HEK293 (cell line): ENCODE measurements around the gene CAPN12.
"Not testable (repeated sequence)": the region's sequence is repeated elsewhere in the genome, so short reads cannot be mapped to it uniquely, and the experiment has no call there.

Source experiments
- CTCF ChIA-PET: fragments of 350-600 bp; formaldehyde crosslinking; extraction: SDS; loops from one replicate; lab custom pipeline; 2021; ENCODE audit warnings: antibody characterized with exemption; lab: Yijun Ruan, JAX
- POLR2A ChIA-PET: fragments of 300-600 bp; formaldehyde crosslinking; extraction: SDS; loops from one replicate; lab custom pipeline; 2020; ENCODE audit warnings: antibody characterized with exemption, inconsistent platforms; lab: Yijun Ruan, JAX
- H3K27ac ChIP-seq: fragments of 200-500 bp; sonication (Bioruptor generic); 2 replicates; pipeline ENCODE4 v1.5.1; 2014; ENCODE audit warnings: low read depth, low read length, control low read depth, inconsistent platforms; ENCODE audit errors: extremely low read depth
- H3K36me3 ChIP-seq, 2 experiments: fragments of 200-500 bp in 1 of 2; sonication (Bioruptor generic) in 1 of 2; 1 replicate in 1 of 2; 2 replicates in 1 of 2; pipeline ENCODE4 v1.5.1; 2014 to 2017; ENCODE audit warnings: inconsistent platforms in 2 of 2, low read length in 2 of 2; ENCODE audit not compliant: control insufficient read depth in 2 of 2, insufficient read depth in 1 of 2
- H3K4me1 ChIP-seq: fragments of 200-500 bp; sonication (Bioruptor generic); 2 replicates; pipeline ENCODE4 v1.5.1; 2014; ENCODE audit warnings: mild to moderate bottlenecking, low read length, inconsistent platforms; ENCODE audit not compliant: control insufficient read depth, insufficient read depth
- H3K4me3 ChIP-seq: 2 replicates; pipeline ENCODE4 v1.5.1; 2011; ENCODE audit warnings: low read depth, mild to moderate bottlenecking, control low read depth, low read length, moderate library complexity
- H3K9me3 ChIP-seq: fragments of 200-500 bp; sonication (Bioruptor generic); 2 replicates; pipeline ENCODE4 v1.5.1; 2014; ENCODE audit warnings: low read depth, low read length, inconsistent platforms; ENCODE audit not compliant: control insufficient read depth, insufficient read depth
- GLIS2 ChIP-seq: fragments of 450-650 bp; formaldehyde crosslinking; IDR thresholded peaks from 2 replicates; pipeline ENCODE4 v1.5.1; 2016; ENCODE audit warnings: missing biosample characterization, missing genetic modification characterization
- ZBTB21 ChIP-seq: fragments of 450-650 bp; formaldehyde crosslinking; IDR thresholded peaks from 2 replicates; pipeline ENCODE4 v1.5.1; 2017; ENCODE audit warnings: missing biosample characterization, missing genetic modification characterization
- ZEB2 ChIP-seq: fragments of 450-650 bp; formaldehyde crosslinking; IDR thresholded peaks from 2 replicates; pipeline ENCODE4 v1.5.1; 2016; ENCODE audit warnings: missing biosample characterization, missing genetic modification characterization
- ZNF140 ChIP-seq: fragments of 450-650 bp; formaldehyde crosslinking; IDR thresholded peaks from 2 replicates; pipeline ENCODE4 v1.5.1; 2016; ENCODE audit warnings: missing biosample characterization, missing genetic modification characterization
- ZNF211 ChIP-seq: fragments of 450-650 bp; formaldehyde crosslinking; IDR thresholded peaks from 2 replicates; pipeline ENCODE4 v1.5.1; 2016; ENCODE audit warnings: low read depth, missing biosample characterization, missing genetic modification characterization
- ZNF248 ChIP-seq: fragments of 450-650 bp; formaldehyde crosslinking; IDR thresholded peaks from 2 replicates; pipeline ENCODE4 v1.5.1; 2017; ENCODE audit warnings: missing biosample characterization, missing genetic modification characterization
- ZNF394 ChIP-seq: fragments of 450-650 bp; formaldehyde crosslinking; IDR thresholded peaks from 2 replicates; pipeline ENCODE4 v1.5.1; 2016; ENCODE audit warnings: missing biosample characterization, missing genetic modification characterization, mild to moderate bottlenecking, moderate library complexity, borderline replicate concordance
- ZNF404 ChIP-seq: fragments of 450-650 bp; formaldehyde crosslinking; IDR thresholded peaks from 2 replicates; pipeline ENCODE4 v1.5.1; 2017; ENCODE audit warnings: missing biosample characterization, missing genetic modification characterization
- ZNF48 ChIP-seq: fragments of 450-650 bp; formaldehyde crosslinking; IDR thresholded peaks from 2 replicates; pipeline ENCODE4 v1.5.1; 2016; ENCODE audit warnings: missing biosample characterization, missing genetic modification characterization
- ZNF571 ChIP-seq: fragments of 450-650 bp; formaldehyde crosslinking; IDR thresholded peaks from 2 replicates; pipeline ENCODE4 v1.5.0; 2017; ENCODE audit warnings: missing biosample characterization, missing genetic modification characterization
- ZNF777 ChIP-seq: fragments of 450-650 bp; formaldehyde crosslinking; IDR thresholded peaks from 2 replicates; pipeline ENCODE4 v1.5.1; 2017; ENCODE audit warnings: missing biosample characterization, missing genetic modification characterization, borderline replicate concordance
- TF ChIP-seq, protein P1 (sequence below): fragments of 450-650 bp; formaldehyde crosslinking; IDR thresholded peaks from 2 replicates; pipeline ENCODE4 v1.5.1; 2017; ENCODE audit warnings: missing biosample characterization, missing genetic modification characterization
- TF ChIP-seq, protein P2 (sequence below): fragments of 450-650 bp; formaldehyde crosslinking; IDR thresholded peaks from 2 replicates; pipeline ENCODE4 v1.5.1; 2016; ENCODE audit warnings: missing biosample characterization, missing genetic modification characterization

Gene CAPN12

DNA sequence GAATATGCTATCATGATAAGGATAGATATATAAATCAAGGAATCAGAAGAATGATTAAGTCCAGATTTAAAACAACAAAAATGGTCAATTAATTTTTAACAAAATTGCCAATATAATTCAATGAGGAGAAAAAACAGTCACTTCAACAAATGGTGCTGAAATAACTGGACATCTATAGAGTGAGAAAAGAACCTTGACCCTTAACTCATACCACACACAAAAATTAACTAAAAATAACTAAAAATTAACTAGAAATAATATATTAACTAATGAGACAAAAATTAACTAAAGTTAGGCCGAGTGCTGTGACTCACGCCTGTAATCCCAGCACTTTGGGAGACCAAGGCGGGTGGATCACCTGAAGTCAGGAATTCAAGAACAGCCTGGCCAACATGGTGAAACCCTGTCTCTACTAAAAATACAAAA lies 19.5 kb upstream of the CAPN12 start:
- Histone ChIP-seq H3K9me3 (no peaks in the 10 kb centered on the region), H3K27ac (no peak overlapping the region), H3K36me3 (no peaks in the 10 kb centered on the region), H3K4me3 (no peak overlapping the region), H3K4me1 (no peaks in the 10 kb centered on the region)
- no peak for TF ChIP-seq ZNF571
- TF ChIP-seq ZNF140 (tag by site-specific recombination), result no peak
- TF ChIP-seq ZNF48 (tag by site-specific recombination), result no peak
- no peak for TF ChIP-seq ZBTB21
- no peak for TF ChIP-seq ZNF394
- TF ChIP-seq GLIS2 (tag by site-specific recombination), result no peak
- TF ChIP-seq ZNF248 (tag by site-specific recombination), result no peak
- no peak for TF ChIP-seq ZNF211
- TF ChIP-seq ZNF404 (tag by site-specific recombination), result no peak
- TF ChIP-seq, protein P1, sequence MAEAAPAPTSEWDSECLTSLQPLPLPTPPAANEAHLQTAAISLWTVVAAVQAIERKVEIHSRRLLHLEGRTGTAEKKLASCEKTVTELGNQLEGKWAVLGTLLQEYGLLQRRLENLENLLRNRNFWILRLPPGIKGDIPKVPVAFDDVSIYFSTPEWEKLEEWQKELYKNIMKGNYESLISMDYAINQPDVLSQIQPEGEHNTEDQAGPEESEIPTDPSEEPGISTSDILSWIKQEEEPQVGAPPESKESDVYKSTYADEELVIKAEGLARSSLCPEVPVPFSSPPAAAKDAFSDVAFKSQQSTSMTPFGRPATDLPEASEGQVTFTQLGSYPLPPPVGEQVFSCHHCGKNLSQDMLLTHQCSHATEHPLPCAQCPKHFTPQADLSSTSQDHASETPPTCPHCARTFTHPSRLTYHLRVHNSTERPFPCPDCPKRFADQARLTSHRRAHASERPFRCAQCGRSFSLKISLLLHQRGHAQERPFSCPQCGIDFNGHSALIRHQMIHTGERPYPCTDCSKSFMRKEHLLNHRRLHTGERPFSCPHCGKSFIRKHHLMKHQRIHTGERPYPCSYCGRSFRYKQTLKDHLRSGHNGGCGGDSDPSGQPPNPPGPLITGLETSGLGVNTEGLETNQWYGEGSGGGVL (tag by site-specific recombination), result no peak
- TF ChIP-seq, protein P2, sequence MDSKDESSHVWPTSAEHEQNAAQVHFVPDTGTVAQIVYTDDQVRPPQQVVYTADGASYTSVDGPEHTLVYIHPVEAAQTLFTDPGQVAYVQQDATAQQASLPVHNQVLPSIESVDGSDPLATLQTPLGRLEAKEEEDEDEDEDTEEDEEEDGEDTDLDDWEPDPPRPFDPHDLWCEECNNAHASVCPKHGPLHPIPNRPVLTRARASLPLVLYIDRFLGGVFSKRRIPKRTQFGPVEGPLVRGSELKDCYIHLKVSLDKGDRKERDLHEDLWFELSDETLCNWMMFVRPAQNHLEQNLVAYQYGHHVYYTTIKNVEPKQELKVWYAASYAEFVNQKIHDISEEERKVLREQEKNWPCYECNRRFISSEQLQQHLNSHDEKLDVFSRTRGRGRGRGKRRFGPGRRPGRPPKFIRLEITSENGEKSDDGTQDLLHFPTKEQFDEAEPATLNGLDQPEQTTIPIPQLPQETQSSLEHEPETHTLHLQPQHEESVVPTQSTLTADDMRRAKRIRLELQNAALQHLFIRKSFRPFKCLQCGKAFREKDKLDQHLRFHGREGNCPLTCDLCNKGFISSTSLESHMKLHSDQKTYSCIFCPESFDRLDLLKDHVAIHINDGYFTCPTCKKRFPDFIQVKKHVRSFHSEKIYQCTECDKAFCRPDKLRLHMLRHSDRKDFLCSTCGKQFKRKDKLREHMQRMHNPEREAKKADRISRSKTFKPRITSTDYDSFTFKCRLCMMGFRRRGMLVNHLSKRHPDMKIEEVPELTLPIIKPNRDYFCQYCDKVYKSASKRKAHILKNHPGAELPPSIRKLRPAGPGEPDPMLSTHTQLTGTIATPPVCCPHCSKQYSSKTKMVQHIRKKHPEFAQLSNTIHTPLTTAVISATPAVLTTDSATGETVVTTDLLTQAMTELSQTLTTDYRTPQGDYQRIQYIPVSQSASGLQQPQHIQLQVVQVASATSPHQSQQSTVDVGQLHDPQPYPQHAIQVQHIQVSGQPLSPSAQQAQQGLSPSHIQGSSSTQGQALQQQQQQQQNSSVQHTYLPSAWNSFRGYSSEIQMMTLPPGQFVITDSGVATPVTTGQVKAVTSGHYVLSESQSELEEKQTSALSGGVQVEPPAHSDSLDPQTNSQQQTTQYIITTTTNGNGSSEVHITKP (tag by site-specific recombination), result no peak
- TF ChIP-seq ZNF777, result no peak
- ChIA-PET POLR2A (interaction anchor here (0.6 kb wide), 1 partner anchor 585 kb away, joined by 3 read pairs; no protein-coding TSS in a partner anchor), CTCF (interaction anchor here (0.7 kb wide), 1 partner anchor 393 kb away, joined by 4 read pairs; no protein-coding TSS in a partner anchor)

DNA sequence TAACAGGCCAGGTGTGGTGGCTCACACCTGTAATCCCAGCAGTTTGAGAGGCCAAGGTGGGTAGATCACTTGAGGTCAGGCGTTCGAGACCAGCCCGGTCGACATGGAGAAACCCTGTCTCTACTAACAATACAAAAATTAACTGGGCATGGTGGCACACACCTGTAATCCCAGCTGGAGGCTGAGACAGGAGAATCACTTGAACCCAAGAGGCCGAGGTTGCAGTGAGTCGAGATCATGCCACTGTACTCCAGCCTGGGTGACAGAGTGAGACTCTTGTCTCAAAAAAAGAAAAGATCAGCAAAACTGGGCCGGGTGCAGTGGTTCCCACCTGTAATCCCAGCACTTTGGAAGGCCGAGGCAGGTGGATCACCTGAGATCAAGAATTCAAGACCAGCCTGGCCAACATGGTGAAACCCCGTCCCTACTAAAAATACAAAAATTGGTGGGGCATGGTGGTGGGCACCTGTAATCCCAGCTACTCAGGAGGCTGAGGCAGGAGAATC lies 17.7 kb upstream of the CAPN12 start:
- not testable (repeated sequence) for H3K36me3 ChIP-seq, H3K27ac ChIP-seq, H3K4me1 ChIP-seq
- CTCF ChIA-PET, result interaction anchor here (0.6 to 1.7 kb wide), 6 partner anchors 8 to 358 kb away, joined by 3 to 16 read pairs (median 3); no protein-coding TSS in a partner anchor
- POLR2A ChIA-PET, result interaction anchor here (0.7 to 1.2 kb wide), 2 partner anchors 25 to 436 kb away, joined by 3 read pairs; no protein-coding TSS in a partner anchor
- 0 out of 2 replicates have a peak, but pooled peaks have one; percentile 21 for TF ChIP-seq ZEB2 (tag by site-specific recombination)
- TF ChIP-seq, all 188 proteins: peak for 1; not testable (repeated sequence) for 187
- not testable (repeated sequence) for H3K4me3 ChIP-seq, H3K9me3 ChIP-seq

DNA sequence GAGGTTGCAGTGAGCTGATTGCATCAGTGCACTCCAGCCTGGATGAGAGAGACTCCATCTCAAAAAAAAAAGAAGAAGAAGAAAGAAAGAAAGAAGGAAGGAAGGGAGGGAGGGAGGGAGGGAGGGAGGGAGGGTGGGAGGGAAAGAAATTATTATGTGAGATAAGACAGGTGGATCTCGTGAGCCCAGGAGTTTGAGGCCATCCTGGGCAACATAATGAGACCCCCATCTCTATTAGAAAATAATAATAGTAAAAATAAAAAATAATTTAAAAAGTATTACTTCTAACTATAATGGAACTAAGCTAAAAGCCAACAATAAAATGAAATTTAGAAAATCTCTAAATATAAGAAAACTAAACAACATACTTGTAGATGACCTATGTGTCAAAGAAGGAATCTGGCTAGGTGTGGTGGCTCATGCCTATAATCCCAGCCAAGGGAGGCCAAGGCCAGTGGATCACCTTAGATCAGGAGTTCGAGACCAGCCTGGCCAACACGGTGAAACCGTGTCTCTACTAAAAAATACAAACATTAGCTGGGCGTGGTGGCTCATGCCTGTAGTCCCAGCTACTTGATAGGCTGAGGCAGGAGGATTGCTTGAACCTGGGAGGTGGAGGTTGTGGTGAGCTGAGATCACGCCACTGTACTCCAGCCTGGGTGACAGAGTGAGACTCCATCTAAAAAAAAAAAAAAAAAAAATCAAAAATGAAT lies 16.7 kb upstream of the CAPN12 start:
- POLR2A ChIA-PET, result interaction anchor here (0.6 to 1.2 kb wide), 4 partner anchors 26 to 772 kb away, joined by 3 read pairs; partner anchors contain the start of gene EID2B
- not testable (repeated sequence) for H3K27ac ChIP-seq, H3K4me3 ChIP-seq, H3K9me3 ChIP-seq, H3K4me1 ChIP-seq, H3K36me3 ChIP-seq
- CTCF ChIA-PET, result interaction anchor here (0.6 to 1.7 kb wide), 9 partner anchors 9 to 426 kb away, joined by 3 to 16 read pairs (median 3); partner anchors contain the start of gene CAPN12
